CD4-positive, CD25-positive, alpha-beta regulatory T cell (primary cell): ENCODE results near the gene SLC8A1. TPM values are rescaled to one million over a fixed set of nuclear protein-coding genes. Genes with fewer than 3 reads are reported as not detected.

Experiments used
- ATAC-seq, 2 donors: fragments of 150-1000 bp; cut with Tn5 transposase; one replicate each; pipeline ENCODE4 v1.10.0; 2021; ENCODE audit warnings: low read depth in 2 of 2, moderate number of reproducible peaks in 2 of 2, moderate library complexity in 1 of 2
- DNase-seq, 3 donors: peaks; one replicate each; pipeline versions ENCODE4 v3.0.0 to v3.0.0-alpha.2; 2012 to 2022; ENCODE audit warnings: mixed read lengths in 1 of 3
- H3K27ac ChIP-seq: one replicate; pipeline ENCODE4 v1.7.0; 2013; ENCODE audit warnings: mild to moderate bottlenecking, low read length; ENCODE audit not compliant: insufficient read depth, poor library complexity, severe bottlenecking
- H3K27me3 ChIP-seq: one replicate; pipeline ENCODE4 v1.7.0; 2013; ENCODE audit warnings: low read length; ENCODE audit not compliant: control insufficient read depth, insufficient read depth
- H3K36me3 ChIP-seq: one replicate; pipeline ENCODE4 v1.7.0; 2013; ENCODE audit warnings: mild to moderate bottlenecking, low read length, moderate library complexity; ENCODE audit not compliant: control insufficient read depth, insufficient read depth
- H3K4me1 ChIP-seq: 2 replicates; pipeline ENCODE4 v1.7.0; 2013; ENCODE audit warnings: mild to moderate bottlenecking, low read length; ENCODE audit not compliant: insufficient read depth, control insufficient read depth, poor library complexity, severe bottlenecking
- H3K4me3 ChIP-seq: one replicate; pipeline ENCODE4 v1.7.0; 2013; ENCODE audit warnings: low read depth, mild to moderate bottlenecking, low read length, moderate library complexity
- H3K9me3 ChIP-seq, 2 experiments: 1 replicate in 1 of 2; 2 replicates in 1 of 2; pipeline ENCODE4 v1.7.0; 2013; ENCODE audit warnings: low read length in 2 of 2, mild to moderate bottlenecking in 1 of 2, moderate library complexity in 1 of 2; ENCODE audit not compliant: control insufficient read depth in 2 of 2
- H3K27ac Mint-ChIP-seq, 3 donors: one replicate each; pipeline ENCODE4 v1.8.0; 2020 to 2022; ENCODE audit warnings: mild to moderate bottlenecking in 3 of 3, mixed read lengths in 3 of 3, moderate library complexity in 2 of 3
- H3K27me3 Mint-ChIP-seq: one replicate; pipeline ENCODE4 v1.8.0; 2022; ENCODE audit warnings: mild to moderate bottlenecking, mixed read lengths
- H3K36me3 Mint-ChIP-seq: one replicate; pipeline ENCODE4 v1.8.0; 2020; ENCODE audit warnings: mixed read lengths
- H3K4me1 Mint-ChIP-seq, 4 donors: one replicate each; pipeline ENCODE4 v1.8.0; 2020 to 2022; ENCODE audit warnings: mixed read lengths in 4 of 4, mild to moderate bottlenecking in 1 of 4
- H3K4me3 Mint-ChIP-seq, 4 donors: one replicate each; pipeline ENCODE4 v1.8.0; 2020 to 2022; ENCODE audit warnings: mild to moderate bottlenecking in 4 of 4, mixed read lengths in 4 of 4, moderate library complexity in 3 of 4
- H3K9me3 Mint-ChIP-seq, 7 donors: one replicate each; pipeline ENCODE4 v1.8.0; 2020 to 2022; ENCODE audit warnings: mixed read lengths in 7 of 7, mild to moderate bottlenecking in 3 of 7, moderate library complexity in 2 of 7
- polyA plus RNA-seq, 4 donors: library from polyadenylated mRNA; unstranded; fragments of 300-500 nt; fragmentation: Illumina TruSeq; gene quantifications; one replicate each; pipeline ENCODE4 v1.2.3, GENCODE V29; 2021
- total RNA-seq: library from RNA; stranded (reverse); gene quantifications from one replicate; pipeline ENCODE4 v1.2.3, GENCODE V29; 2022

Gene SLC8A1
- total and polyA plus RNA-seq, 5 donors from 2014 or later = 0.22 to 0.43 TPM; not detected in 3

DNA sequence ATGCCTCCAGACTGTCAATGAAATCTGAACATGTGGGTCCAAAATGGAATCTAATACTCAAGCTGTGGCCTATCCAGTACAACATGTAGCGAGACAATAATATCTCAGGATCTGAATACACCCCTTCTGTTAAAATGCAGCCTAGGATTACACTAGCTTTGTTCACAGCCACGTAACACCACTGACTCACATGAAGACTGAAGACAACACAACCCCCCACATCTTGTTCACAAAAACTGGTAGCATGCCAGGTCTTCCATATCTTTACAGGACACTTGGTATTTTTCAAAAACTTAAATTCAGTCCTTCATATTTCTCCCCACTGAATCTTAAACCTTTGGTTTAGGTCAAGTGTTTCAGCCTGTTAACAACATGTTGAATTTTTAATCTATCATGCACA is 84.2 kb downstream of the SLC8A1 start:
- Mint-ChIP-seq H3K4me3 (no peak overlapping the region), H3K27me3 (no peaks in the 10 kb centered on the region), H3K4me1 (no peaks in the 10 kb centered on the region), H3K9me3 (peaks cover 0 to 4% (median 1%) of the 10 kb centered on the region in 7 donors), H3K27ac (no peak overlapping the region), H3K36me3 (no peaks in the 10 kb centered on the region)
- Histone ChIP-seq H3K4me3 (no peak overlapping the region), H3K9me3 (no peaks in the 10 kb centered on the region), H3K27me3 (no peaks in the 10 kb centered on the region), H3K27ac (no peak overlapping the region), H3K36me3 (no peaks in the 10 kb centered on the region), H3K4me1 (no peaks in the 10 kb centered on the region)
- ATAC-seq (no peak), DNase-seq (no peak)

DNA sequence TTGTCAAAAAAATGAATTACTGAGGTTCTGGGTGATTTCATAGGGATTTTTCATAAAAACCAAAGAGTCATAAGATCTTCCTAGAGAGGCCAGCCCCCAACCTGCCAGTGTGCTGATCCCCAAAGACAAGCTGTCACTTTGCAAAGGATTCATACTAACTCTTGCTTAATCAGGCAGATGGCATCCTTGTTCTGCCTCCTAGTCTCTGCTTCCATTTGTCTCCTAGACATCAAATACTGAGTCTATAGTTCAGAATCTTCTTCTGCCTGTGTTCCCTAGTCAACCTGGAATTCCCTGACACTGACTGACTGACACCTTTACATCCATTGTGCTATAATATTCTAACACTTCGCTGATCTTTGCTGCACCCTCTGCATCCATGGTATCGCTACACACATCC is 84.9 kb downstream of the SLC8A1 start:
- no peaks in the 10 kb centered on the region for H3K4me1 ChIP-seq
- H3K36me3 Mint-ChIP-seq = no peaks in the 10 kb centered on the region
- H3K27me3 Mint-ChIP-seq = no peaks in the 10 kb centered on the region

DNA sequence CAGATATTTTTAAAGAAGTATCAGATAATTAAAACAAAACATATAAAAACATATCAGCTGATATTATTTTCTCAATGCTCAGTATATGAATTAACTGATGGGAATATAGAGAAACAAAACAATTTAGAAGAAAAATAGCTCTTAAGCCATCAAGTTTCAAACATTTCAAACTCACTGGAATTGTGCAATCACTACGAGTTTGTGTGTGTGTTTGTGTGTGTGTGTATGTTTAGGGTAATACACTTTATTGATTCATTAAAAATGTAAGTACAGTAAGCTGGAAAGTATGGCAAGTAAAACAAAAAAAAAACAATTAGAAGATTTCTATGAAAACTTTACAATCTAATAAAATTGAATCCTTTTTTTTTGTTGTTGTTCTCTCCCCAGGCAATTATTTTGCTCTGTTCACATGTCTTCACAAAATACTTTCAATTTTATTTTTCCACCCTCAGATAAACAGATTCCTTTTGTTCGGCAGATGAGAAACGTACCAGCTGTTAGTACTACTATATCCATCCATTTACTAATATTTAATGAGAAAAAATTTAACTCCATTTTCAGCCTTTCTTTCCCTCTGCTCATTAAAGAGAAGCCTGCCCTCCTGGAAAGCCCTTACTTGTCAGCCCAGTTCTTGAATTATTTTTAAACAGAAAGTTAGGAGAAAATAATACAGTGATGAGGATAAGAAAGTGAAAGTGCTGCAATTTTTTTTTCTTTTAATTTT is 87.6 kb downstream of the SLC8A1 start:
- Histone ChIP-seq H3K4me3 (no peak overlapping the region), H3K36me3 (no peaks in the 10 kb centered on the region), H3K4me1 (no peaks in the 10 kb centered on the region), H3K27me3 (no peaks in the 10 kb centered on the region), H3K27ac (no peak overlapping the region), H3K9me3 (no peaks in the 10 kb centered on the region)
- Mint-ChIP-seq H3K36me3 (no peaks in the 10 kb centered on the region), H3K27me3 (no peaks in the 10 kb centered on the region), H3K9me3 (peaks cover 0 to 4% (median 0%) of the 10 kb centered on the region in 7 donors), H3K4me3 (no peak overlapping the region), H3K4me1 (no peaks in the 10 kb centered on the region), H3K27ac (no peak overlapping the region)
- DNase-seq (no peak), ATAC-seq (no peak)

More for the DNA sequence above, 84.9 kb downstream of the SLC8A1 start:
- DNase-seq (no peak), ATAC-seq (no peak)
- no peaks in the 10 kb centered on the region for H3K36me3 ChIP-seq
- H3K27me3 ChIP-seq = no peaks in the 10 kb centered on the region
- no peak overlapping the region for H3K4me3 ChIP-seq
- Mint-ChIP-seq H3K4me3 (no peak overlapping the region), H3K9me3 (peaks cover 0 to 4% (median under 1%) of the 10 kb centered on the region in 7 donors), H3K4me1 (no peaks in the 10 kb centered on the region), H3K27ac (no peak overlapping the region)
- no peak overlapping the region for H3K27ac ChIP-seq
- H3K9me3 ChIP-seq = no peaks in the 10 kb centered on the region

DNA sequence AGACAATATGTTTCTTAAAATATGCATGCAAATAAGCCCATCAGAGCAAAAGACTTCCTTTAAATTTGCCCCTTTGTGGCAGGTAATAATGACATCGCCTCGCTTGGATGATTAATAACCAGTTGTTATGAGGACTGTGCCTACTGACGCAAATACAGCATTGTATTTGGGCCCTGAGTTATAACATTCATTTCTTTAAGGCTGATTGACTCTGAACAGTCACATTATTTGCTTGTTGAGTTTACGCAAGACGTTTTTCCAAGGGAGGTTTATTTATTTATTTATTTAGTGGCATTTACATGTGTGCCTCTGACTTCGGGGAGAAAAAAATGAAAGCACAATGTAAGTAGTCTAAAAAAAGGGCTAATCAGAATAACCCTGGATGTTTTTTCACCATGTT is 88.3 kb downstream of the SLC8A1 start:
- Mint-ChIP-seq H3K27ac (no peak overlapping the region), H3K4me3 (no peak overlapping the region), H3K4me1 (no peaks in the 10 kb centered on the region), H3K36me3 (no peaks in the 10 kb centered on the region), H3K9me3 (peaks cover 0 to 4% (median 0%) of the 10 kb centered on the region in 7 donors), H3K27me3 (no peaks in the 10 kb centered on the region)
- no peaks in the 10 kb centered on the region for H3K4me1 ChIP-seq
- H3K9me3 ChIP-seq = no peaks in the 10 kb centered on the region
- no peak overlapping the region for H3K27ac ChIP-seq
- no peaks in the 10 kb centered on the region for H3K36me3 ChIP-seq
- no peak for DNase-seq
- ATAC-seq = no peak
- no peaks in the 10 kb centered on the region for H3K27me3 ChIP-seq
- no peak overlapping the region for H3K4me3 ChIP-seq

DNA sequence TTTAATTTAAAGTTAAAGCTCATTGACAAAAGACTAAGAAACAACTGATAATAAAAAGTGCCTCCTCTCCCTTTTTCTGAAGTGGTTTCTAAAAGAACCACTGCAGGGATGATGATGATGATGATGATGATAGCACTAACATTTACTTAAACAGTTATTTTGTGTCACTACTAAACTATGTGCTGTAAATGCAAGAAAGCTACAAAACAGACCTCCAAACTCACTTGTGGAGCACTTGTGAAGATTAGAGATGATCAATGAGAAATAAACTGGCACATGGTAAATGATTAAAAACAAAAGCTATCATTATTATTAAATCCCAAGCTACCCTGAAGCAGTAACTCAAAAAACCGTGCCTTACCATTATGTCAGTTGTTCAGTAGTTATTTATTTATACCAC is 88.7 kb downstream of the SLC8A1 start:
- DNase-seq = no peak
- peaks cover 0 to 4% (median 0%) of the 10 kb centered on the region in 7 donors for H3K9me3 Mint-ChIP-seq
- Histone ChIP-seq H3K36me3 (no peaks in the 10 kb centered on the region), H3K27ac (no peak overlapping the region), H3K9me3 (no peaks in the 10 kb centered on the region), H3K4me3 (no peak overlapping the region), H3K27me3 (no peaks in the 10 kb centered on the region), H3K4me1 (no peaks in the 10 kb centered on the region)
- no peak overlapping the region for H3K4me3 Mint-ChIP-seq
- H3K4me1 Mint-ChIP-seq = no peaks in the 10 kb centered on the region
- ATAC-seq = no peak
- no peak overlapping the region for H3K27ac Mint-ChIP-seq
- H3K36me3 Mint-ChIP-seq = no peaks in the 10 kb centered on the region
- no peaks in the 10 kb centered on the region for H3K27me3 Mint-ChIP-seq

DNA sequence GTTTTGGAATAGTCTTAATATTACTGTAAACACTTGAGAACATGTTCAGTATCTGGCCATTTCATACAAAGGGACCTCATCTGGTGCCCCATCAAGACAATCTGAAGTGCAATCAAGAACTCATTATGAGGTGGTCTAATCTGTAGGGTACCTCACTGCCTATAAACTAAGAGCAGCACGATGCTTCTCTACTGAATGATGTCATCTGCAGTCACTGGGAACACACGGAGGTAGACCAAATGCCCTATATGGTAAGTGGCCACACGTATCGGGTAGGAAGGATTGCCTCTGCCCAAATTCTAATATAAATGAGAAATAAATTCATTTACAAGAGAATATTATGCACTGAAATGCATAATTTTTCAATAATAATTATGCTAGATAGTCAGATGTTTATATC is 90.4 kb downstream of the SLC8A1 start:
- Histone ChIP-seq H3K27ac (no peak overlapping the region), H3K27me3 (no peaks in the 10 kb centered on the region), H3K4me3 (no peak overlapping the region), H3K36me3 (no peaks in the 10 kb centered on the region), H3K9me3 (no peaks in the 10 kb centered on the region), H3K4me1 (no peaks in the 10 kb centered on the region)
- DNase-seq (no peak), ATAC-seq (no peak)
- Mint-ChIP-seq H3K36me3 (no peaks in the 10 kb centered on the region), H3K4me3 (no peak overlapping the region), H3K27me3 (no peaks in the 10 kb centered on the region), H3K27ac (no peak overlapping the region), H3K9me3 (no peaks in the 10 kb centered on the region), H3K4me1 (no peaks in the 10 kb centered on the region)

DNA sequence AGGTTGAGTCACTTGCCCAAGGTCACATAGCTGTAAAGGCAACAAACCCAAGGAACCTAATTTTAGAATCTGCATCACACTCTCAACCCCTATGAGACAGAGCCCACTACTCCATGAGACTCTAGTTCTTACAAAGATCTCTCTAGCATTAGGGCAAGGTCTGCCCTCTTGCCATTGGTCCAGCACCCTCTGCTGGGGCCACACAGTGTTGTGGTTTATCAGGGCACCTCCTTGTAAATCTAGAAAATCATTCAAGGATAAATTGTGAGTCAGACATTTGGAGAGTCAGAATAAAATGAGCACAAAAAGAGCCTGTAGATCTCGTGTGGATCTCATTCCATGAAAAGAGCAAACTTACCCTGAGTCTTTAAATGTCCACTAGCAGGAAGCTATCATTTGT is 91.2 kb downstream of the SLC8A1 start:
- Mint-ChIP-seq H3K36me3 (no peaks in the 10 kb centered on the region), H3K4me3 (no peak overlapping the region), H3K9me3 (no peaks in the 10 kb centered on the region), H3K27ac (no peak overlapping the region), H3K27me3 (no peaks in the 10 kb centered on the region), H3K4me1 (no peaks in the 10 kb centered on the region)
- DNase-seq (no peak), ATAC-seq (no peak)
- no peaks in the 10 kb centered on the region for H3K9me3 ChIP-seq
- no peak overlapping the region for H3K27ac ChIP-seq
- no peak overlapping the region for H3K4me3 ChIP-seq
- no peaks in the 10 kb centered on the region for H3K27me3 ChIP-seq
- H3K4me1 ChIP-seq = no peaks in the 10 kb centered on the region
- H3K36me3 ChIP-seq = no peaks in the 10 kb centered on the region

DNA sequence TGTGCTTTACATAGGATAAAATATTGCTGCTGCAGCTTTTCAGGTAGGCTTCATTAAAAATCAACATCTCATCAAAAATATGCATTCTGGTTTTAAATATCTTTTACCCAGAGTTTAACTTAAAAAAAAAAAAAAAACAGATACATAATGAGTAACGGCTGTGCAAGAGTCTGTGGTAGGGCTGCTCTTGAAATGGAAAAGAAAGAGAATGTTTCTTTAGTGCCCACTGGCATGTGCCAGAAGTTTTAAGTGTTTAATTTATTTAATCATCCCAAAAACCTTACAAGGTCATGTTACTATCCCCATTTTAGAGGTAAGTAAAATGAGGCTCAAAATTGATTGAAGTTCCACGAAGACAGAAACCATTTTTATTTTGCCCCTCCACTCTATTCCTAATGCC is 92.1 kb downstream of the SLC8A1 start:
- no peak overlapping the region for H3K27ac Mint-ChIP-seq
- Histone ChIP-seq H3K9me3 (no peaks in the 10 kb centered on the region), H3K4me3 (no peak overlapping the region), H3K27ac (no peak overlapping the region), H3K27me3 (no peaks in the 10 kb centered on the region), H3K4me1 (no peaks in the 10 kb centered on the region), H3K36me3 (no peaks in the 10 kb centered on the region)
- H3K4me1 Mint-ChIP-seq = no peaks in the 10 kb centered on the region
- no peaks in the 10 kb centered on the region for H3K27me3 Mint-ChIP-seq
- no peak overlapping the region for H3K4me3 Mint-ChIP-seq
- DNase-seq = no peak
- no peak for ATAC-seq
- no peaks in the 10 kb centered on the region for H3K36me3 Mint-ChIP-seq
- H3K9me3 Mint-ChIP-seq = no peaks in the 10 kb centered on the region
